Activated T-cell treated with anti-CD3 and anti-CD28 coated beads, Interleukin-2, amount 50 U/mL, for 24 hours (primary cell): ENCODE data around the gene SBK3.
"Not testable (repeated sequence)": the region's sequence is repeated elsewhere in the genome, so short reads cannot be mapped to it uniquely, and the experiment has no call there.

ENCODE experiments used
- DNase-seq: peaks from one replicate; pipeline ENCODE4 v3.0.0-alpha.2; 2020
- H3K27ac Mint-ChIP-seq: 2 replicates; pipeline ENCODE4 v1.8.0; 2020; ENCODE audit warnings: mild to moderate bottlenecking, mixed read lengths
- H3K27me3 Mint-ChIP-seq: 2 replicates; pipeline ENCODE4 v1.8.0; 2020; ENCODE audit warnings: mixed read lengths
- H3K36me3 Mint-ChIP-seq: 2 replicates; pipeline ENCODE4 v1.8.0; 2020; ENCODE audit warnings: low read depth, mixed read lengths
- H3K4me1 Mint-ChIP-seq: 2 replicates; pipeline ENCODE4 v1.8.0; 2020; ENCODE audit warnings: low read depth, mixed read lengths
- H3K4me3 Mint-ChIP-seq: 2 replicates; pipeline ENCODE4 v1.8.0; 2020; ENCODE audit warnings: mild to moderate bottlenecking, moderate library complexity, mixed read lengths
- H3K9me3 Mint-ChIP-seq: 2 replicates; pipeline ENCODE4 v1.8.0; 2020; ENCODE audit warnings: mixed read lengths

Gene SBK3

GRCh38 chr19:55498246-55498840 is 47.0 kb downstream of the SBK3 start:
- no peaks in the 10 kb centered on the region for H3K27me3 Mint-ChIP-seq
- H3K27ac Mint-ChIP-seq = no peak overlapping the region
- DNase-seq = no peak
- no peak overlapping the region for H3K4me3 Mint-ChIP-seq
- no peaks in the 10 kb centered on the region for H3K36me3 Mint-ChIP-seq
- H3K4me1 Mint-ChIP-seq = peaks cover 9% of the 10 kb centered on the region
- peaks cover 3% of the 10 kb centered on the region for H3K9me3 Mint-ChIP-seq

- Mint-ChIP-seq H3K27me3 (peaks cover 5% of the 10 kb centered on the region), H3K4me1 (peaks cover 6% of the 10 kb centered on the region), H3K4me3 (no peak overlapping the region), H3K9me3 (no peaks in the 10 kb centered on the region), H3K36me3 (no peaks in the 10 kb centered on the region), H3K27ac (no peak overlapping the region)
- no peak for DNase-seq
Observed at GRCh38 chr19:55497763-55498162, 47.6 kb downstream of the SBK3 start.

- not testable (repeated sequence) for H3K4me3 Mint-ChIP-seq, H3K27ac Mint-ChIP-seq, H3K4me1 Mint-ChIP-seq, DNase-seq, H3K36me3 Mint-ChIP-seq, H3K27me3 Mint-ChIP-seq, H3K9me3 Mint-ChIP-seq
Observed at GRCh38 chr19:55496820-55497219, 48.5 kb downstream of the SBK3 start.

- H3K4me3 Mint-ChIP-seq = no peak overlapping the region
- H3K27ac Mint-ChIP-seq = no peak overlapping the region
- H3K27me3 Mint-ChIP-seq = peaks cover 14% of the 10 kb centered on the region
- no peak for DNase-seq
- H3K9me3 Mint-ChIP-seq = no peaks in the 10 kb centered on the region
- no peaks in the 10 kb centered on the region for H3K4me1 Mint-ChIP-seq
- H3K36me3 Mint-ChIP-seq = no peaks in the 10 kb centered on the region
Observed at GRCh38 chr19:55495646-55496349, 49.5 kb downstream of the SBK3 start.

GRCh38 chr19:55494172-55494761 is 51.1 kb downstream of the SBK3 start:
- H3K9me3 Mint-ChIP-seq = no peaks in the 10 kb centered on the region
- peak overlapping the region; percentile 49 for H3K4me3 Mint-ChIP-seq
- H3K27me3 Mint-ChIP-seq = peaks cover 14% of the 10 kb centered on the region
- H3K27ac Mint-ChIP-seq = no peak overlapping the region
- DNase-seq = no peak
- H3K4me1 Mint-ChIP-seq = no peaks in the 10 kb centered on the region
- H3K36me3 Mint-ChIP-seq = no peaks in the 10 kb centered on the region

- Mint-ChIP-seq H3K27me3 (peaks cover 14% of the 10 kb centered on the region), H3K4me3 (no peak overlapping the region), H3K27ac (no peak overlapping the region), H3K9me3 (no peaks in the 10 kb centered on the region), H3K4me1 (no peaks in the 10 kb centered on the region), H3K36me3 (no peaks in the 10 kb centered on the region)
- no peak for DNase-seq
Observed at GRCh38 chr19:55493645-55494171, 51.6 kb downstream of the SBK3 start.

- Mint-ChIP-seq H3K4me3 (no peak overlapping the region), H3K36me3 (no peaks in the 10 kb centered on the region), H3K27me3 (peaks cover 14% of the 10 kb centered on the region), H3K9me3 (no peaks in the 10 kb centered on the region), H3K4me1 (peaks cover 2% of the 10 kb centered on the region), H3K27ac (no peak overlapping the region)
- DNase-seq = no peak
Observed at GRCh38 chr19:55493052-55493644, 52.2 kb downstream of the SBK3 start.

GRCh38 chr19:55492362-55492944 is 52.9 kb downstream of the SBK3 start:
- no peak overlapping the region for H3K27ac Mint-ChIP-seq
- no peak for DNase-seq
- no peaks in the 10 kb centered on the region for H3K9me3 Mint-ChIP-seq
- H3K27me3 Mint-ChIP-seq = peaks cover 14% of the 10 kb centered on the region
- H3K4me1 Mint-ChIP-seq = peaks cover 6% of the 10 kb centered on the region
- H3K36me3 Mint-ChIP-seq = no peaks in the 10 kb centered on the region
- no peak overlapping the region for H3K4me3 Mint-ChIP-seq

GRCh38 chr19:55491546-55492360 is 53.6 kb downstream of the SBK3 start:
- H3K4me3 Mint-ChIP-seq = no peak overlapping the region
- H3K27me3 Mint-ChIP-seq = peaks cover 14% of the 10 kb centered on the region
- H3K36me3 Mint-ChIP-seq = no peaks in the 10 kb centered on the region
- no peak for DNase-seq
- no peaks in the 10 kb centered on the region for H3K9me3 Mint-ChIP-seq
- H3K4me1 Mint-ChIP-seq = peaks cover 13% of the 10 kb centered on the region
- H3K27ac Mint-ChIP-seq = no peak overlapping the region
